GM12874 (cell line): ENCODE data around the gene PATL2.

Source experiments
- CTCF ChIP-seq: IDR thresholded peaks from 2 replicates; pipeline ENCODE4 v1.5.1; 2011; ENCODE audit warnings: low read depth, mild to moderate bottlenecking, control low read depth, low read length, moderate library complexity; ENCODE audit not compliant: insufficient read depth

The PATL2 gene

DNA sequence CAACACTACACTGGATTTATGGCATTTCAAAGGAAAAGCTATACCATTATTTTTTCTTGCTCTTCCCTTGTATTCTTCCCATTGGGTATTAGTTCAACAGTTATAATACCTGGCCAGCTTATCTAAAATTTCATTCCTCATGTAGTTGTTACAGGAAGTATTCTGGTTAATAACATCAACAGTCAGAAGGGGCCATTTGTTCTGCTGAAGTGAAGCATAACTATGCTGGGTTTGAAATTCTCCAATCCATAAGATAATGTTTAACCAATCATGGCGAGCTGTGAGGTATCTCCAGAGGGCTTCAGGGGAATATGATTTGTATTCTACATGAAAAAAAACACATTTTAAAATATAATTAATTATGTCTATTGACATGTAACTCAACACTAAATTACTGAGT is 91.0 kb downstream of the PATL2 start:
- TF ChIP-seq CTCF = no peak

- TF ChIP-seq CTCF = no peak
Measured at GRCh38 chr15:44616974-44617373, 94.1 kb downstream of the PATL2 start.
